Activated T-cell treated with anti-CD3 and anti-CD28 coated beads, Interleukin-2, amount 50 U/mL, for 24 hours (primary cell): ENCODE measurements around the gene ABLIM3.

Experiments
- DNase-seq: peaks from one replicate; pipeline ENCODE4 v3.0.0-alpha.2; 2020
- H3K27ac Mint-ChIP-seq: 2 replicates; pipeline ENCODE4 v1.8.0; 2020; ENCODE audit warnings: mild to moderate bottlenecking, mixed read lengths
- H3K27me3 Mint-ChIP-seq: 2 replicates; pipeline ENCODE4 v1.8.0; 2020; ENCODE audit warnings: mixed read lengths
- H3K36me3 Mint-ChIP-seq: 2 replicates; pipeline ENCODE4 v1.8.0; 2020; ENCODE audit warnings: low read depth, mixed read lengths
- H3K4me1 Mint-ChIP-seq: 2 replicates; pipeline ENCODE4 v1.8.0; 2020; ENCODE audit warnings: low read depth, mixed read lengths
- H3K4me3 Mint-ChIP-seq: 2 replicates; pipeline ENCODE4 v1.8.0; 2020; ENCODE audit warnings: mild to moderate bottlenecking, moderate library complexity, mixed read lengths
- H3K9me3 Mint-ChIP-seq: 2 replicates; pipeline ENCODE4 v1.8.0; 2020; ENCODE audit warnings: mixed read lengths

The ABLIM3 gene

DNA sequence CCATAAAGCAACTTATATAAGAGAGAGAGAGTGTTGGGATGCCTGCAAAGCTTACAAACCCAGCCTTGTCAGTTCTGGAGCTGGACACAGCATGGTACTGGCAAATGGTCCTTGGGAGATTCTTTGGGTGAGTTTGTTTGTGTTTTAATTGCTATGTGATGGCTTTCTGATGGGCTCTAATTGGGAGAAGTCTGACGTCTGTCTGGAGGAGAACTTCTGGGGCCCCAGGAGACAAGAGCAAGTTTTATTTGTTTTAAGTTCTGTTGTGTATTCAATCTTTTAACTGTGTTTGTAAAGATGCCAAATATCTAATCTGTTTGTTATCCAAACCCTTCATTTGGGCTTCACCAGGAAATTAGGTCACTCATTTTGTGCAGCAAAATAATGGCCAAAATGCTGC, 80.0 kb downstream of the ABLIM3 start:
- no peaks in the 10 kb centered on the region for H3K4me1 Mint-ChIP-seq
- no peaks in the 10 kb centered on the region for H3K36me3 Mint-ChIP-seq
- no peaks in the 10 kb centered on the region for H3K27me3 Mint-ChIP-seq
- H3K4me3 Mint-ChIP-seq = no peak overlapping the region
- no peak overlapping the region for H3K27ac Mint-ChIP-seq
- DNase-seq = no peak
- H3K9me3 Mint-ChIP-seq = no peaks in the 10 kb centered on the region

DNA sequence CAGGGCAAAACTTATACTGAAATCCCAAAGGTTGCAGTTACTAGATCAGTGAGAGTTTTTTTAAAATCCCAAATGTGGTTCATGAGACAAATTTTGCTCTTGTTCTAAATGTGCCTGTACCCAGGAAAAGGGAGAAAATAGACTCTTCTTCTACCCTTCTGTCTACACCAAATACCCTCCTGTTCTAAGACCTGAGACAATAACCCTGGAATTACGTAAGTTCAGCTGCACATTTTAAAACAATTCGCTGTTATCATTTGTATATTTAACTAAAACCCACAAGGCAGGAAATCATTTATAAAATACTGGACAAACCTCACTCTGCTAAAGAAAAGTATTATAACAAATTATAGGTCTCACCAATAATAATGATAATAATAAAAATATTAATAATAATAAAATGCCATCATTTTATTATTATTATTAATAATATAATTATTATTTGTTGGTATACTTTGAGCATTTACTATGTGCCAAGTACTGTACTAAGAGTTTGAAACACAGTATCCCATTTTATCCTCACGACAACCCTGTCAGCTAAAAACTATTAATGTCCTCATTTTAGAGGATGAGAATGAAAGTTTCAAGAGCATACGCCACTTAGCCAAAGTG, 80.5 kb downstream of the ABLIM3 start:
- no peak for DNase-seq
- no peaks in the 10 kb centered on the region for H3K9me3 Mint-ChIP-seq
- no peak overlapping the region for H3K27ac Mint-ChIP-seq
- H3K4me3 Mint-ChIP-seq = no peak overlapping the region
- H3K36me3 Mint-ChIP-seq = no peaks in the 10 kb centered on the region
- H3K4me1 Mint-ChIP-seq = no peaks in the 10 kb centered on the region
- H3K27me3 Mint-ChIP-seq = no peaks in the 10 kb centered on the region

DNA sequence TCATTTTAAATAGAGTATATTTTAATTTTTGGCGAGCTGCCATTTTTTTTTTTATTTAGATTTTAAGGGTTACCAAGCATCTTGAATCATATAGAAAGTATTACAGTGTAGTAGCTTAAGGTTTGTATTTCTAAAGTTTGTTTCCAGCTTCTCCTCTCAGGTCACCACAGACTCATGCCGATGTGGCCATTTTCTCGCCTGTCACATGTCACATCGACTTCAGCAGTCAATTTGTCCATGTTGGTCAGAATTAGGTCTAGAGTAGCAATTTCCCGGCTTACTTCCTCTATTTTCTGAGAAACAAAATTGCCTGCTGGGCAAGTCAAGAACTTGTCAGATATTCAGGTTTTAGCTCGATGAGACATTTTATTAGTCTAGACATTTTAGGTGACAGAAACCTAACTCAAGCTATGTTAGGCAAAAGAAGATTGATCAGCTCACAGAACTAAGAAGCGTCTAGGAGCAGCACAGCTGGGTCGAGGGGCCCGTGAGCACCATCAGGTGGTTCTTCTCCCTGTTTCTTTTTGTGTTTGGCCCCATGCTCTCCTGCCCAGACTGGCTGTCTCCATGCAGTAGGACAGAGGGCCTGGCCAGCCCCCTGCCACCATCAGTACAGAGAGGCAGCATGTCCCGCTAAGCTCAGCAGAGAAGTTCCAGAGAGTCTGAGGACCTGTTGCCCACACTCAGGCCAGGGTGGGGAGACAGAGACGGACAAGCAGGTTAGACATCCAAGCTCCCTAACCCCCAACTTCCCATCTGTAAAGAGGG, 82.0 kb downstream of the ABLIM3 start:
- Mint-ChIP-seq H3K27ac (no peak overlapping the region), H3K27me3 (no peaks in the 10 kb centered on the region), H3K36me3 (no peaks in the 10 kb centered on the region), H3K4me1 (peaks cover 10% of the 10 kb centered on the region), H3K4me3 (no peak overlapping the region), H3K9me3 (no peaks in the 10 kb centered on the region)
- DNase-seq = no peak

DNA sequence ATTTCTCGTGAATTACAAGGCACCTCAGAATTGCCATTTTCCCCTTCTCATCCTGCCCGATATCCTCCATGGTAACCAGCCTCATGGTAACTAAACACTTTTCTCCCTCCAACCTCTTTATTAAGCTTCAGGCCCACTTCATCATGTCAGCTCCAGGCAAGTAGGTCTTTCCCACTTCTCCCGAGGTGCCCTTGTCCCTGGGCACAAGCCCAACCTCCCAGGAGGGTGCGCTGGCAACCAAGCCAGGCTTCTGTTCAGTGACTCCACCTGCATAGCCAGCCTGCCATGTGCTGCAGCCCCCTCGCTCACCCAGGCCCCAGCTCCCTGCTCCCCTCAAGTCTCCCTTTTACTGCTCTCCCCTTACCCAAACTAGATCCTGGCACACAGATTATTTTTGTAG, 83.0 kb downstream of the ABLIM3 start:
- no peak overlapping the region for H3K27ac Mint-ChIP-seq
- H3K27me3 Mint-ChIP-seq = no peaks in the 10 kb centered on the region
- no peaks in the 10 kb centered on the region for H3K36me3 Mint-ChIP-seq
- DNase-seq = no peak
- H3K4me1 Mint-ChIP-seq = peaks cover 10% of the 10 kb centered on the region
- H3K4me3 Mint-ChIP-seq = no peak overlapping the region
- H3K9me3 Mint-ChIP-seq = no peaks in the 10 kb centered on the region

DNA sequence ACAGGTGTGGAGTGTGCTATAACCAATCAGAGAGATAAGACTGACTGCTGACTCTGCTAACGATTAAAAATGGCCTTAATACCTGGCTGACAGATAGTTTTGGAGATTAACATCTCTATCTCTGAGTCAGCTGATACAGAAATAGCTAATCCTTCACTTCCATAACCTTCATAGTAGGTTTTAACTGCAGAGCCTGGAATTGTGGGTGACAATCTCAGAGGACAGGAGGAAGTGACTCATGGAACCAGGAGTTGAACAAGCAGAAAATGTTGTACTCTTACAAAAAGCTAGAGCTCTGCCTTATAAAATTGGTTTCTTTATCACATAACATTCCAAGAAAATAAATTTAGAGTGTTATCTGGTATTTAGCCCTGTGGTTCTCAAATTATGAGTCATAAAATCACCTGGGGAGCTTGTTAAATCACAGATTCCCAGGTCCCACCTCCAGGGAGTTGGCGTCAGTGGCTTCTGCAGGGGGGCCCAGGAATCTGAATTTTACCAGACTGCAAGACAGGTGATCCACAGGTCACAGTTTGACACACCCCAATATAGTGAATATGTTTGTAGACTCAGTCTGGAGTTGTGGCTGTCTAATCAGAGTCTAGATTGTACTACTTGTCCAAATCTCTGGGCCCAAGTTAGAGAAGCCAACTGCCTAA, 86.0 kb downstream of the ABLIM3 start:
- no peak overlapping the region for H3K27ac Mint-ChIP-seq
- H3K9me3 Mint-ChIP-seq = no peaks in the 10 kb centered on the region
- no peaks in the 10 kb centered on the region for H3K27me3 Mint-ChIP-seq
- no peak overlapping the region for H3K4me3 Mint-ChIP-seq
- DNase-seq = no peak
- peaks cover 10% of the 10 kb centered on the region for H3K4me1 Mint-ChIP-seq
- no peaks in the 10 kb centered on the region for H3K36me3 Mint-ChIP-seq

DNA sequence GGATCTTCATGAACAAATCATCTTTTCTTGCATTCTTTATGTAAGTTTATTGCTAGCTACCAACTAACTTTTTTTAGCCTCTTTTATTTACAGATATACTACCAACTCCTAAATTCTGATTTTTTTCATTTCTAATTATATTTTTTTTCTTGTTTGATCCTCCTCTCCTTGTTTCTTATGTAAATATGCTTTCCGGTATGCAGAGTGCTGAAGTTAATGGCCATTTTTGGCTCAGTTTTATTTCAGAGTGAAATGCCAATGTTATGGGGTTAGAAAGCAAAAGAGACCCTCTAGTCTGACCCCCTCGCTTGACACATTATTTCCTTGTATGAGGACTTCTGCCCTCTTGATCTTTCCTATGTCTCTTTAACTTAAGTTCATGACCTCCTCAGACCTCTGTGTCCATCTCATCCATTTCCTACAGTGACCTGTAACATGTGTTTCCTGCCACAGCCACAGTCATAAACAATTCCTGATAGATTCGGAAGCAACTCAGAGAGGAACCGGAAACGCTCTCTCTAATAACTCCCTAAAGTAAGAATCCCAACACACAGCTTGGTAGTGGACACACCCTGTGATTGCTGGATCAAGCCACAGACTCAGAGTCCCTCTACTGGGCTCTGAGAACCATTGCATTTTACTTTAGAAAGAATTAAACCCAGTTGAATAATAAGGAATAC, 87.5 kb downstream of the ABLIM3 start:
- H3K4me1 Mint-ChIP-seq = peaks cover 10% of the 10 kb centered on the region
- H3K4me3 Mint-ChIP-seq = no peak overlapping the region
- no peak overlapping the region for H3K27ac Mint-ChIP-seq
- no peaks in the 10 kb centered on the region for H3K36me3 Mint-ChIP-seq
- no peaks in the 10 kb centered on the region for H3K9me3 Mint-ChIP-seq
- no peak for DNase-seq
- H3K27me3 Mint-ChIP-seq = no peaks in the 10 kb centered on the region

DNA sequence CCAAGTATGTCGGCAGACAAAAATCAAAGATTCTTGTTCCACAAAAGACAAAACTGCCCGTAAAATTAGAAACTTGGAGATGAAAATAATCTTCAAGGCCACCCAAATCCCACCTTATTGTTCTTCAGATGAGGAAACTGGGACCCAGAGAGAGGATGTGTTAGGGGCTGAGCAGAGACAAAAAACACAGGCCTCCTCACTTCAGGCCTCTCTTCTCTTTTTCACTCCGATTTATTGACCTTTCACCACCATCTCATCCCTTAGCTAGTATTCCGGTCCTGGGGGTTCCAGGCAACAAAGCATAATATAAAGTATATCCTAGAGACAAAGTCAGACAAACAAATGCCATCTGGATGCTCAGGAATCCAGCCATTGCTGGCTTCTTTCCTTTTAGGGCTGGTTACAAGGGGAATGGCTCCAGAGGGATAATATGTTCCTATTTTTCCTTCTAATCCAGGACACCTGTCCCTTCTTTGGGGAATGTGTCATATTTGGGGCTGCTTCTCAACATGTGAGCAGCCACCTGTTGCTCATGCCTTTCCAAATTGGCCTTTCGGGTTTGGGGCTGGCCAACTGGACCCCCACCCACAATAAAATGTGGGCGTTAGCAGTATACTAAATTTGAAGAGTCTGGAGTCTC, 88.1 kb downstream of the ABLIM3 start:
- Mint-ChIP-seq H3K4me3 (no peak overlapping the region), H3K27ac (no peak overlapping the region), H3K36me3 (no peaks in the 10 kb centered on the region)

DNA sequence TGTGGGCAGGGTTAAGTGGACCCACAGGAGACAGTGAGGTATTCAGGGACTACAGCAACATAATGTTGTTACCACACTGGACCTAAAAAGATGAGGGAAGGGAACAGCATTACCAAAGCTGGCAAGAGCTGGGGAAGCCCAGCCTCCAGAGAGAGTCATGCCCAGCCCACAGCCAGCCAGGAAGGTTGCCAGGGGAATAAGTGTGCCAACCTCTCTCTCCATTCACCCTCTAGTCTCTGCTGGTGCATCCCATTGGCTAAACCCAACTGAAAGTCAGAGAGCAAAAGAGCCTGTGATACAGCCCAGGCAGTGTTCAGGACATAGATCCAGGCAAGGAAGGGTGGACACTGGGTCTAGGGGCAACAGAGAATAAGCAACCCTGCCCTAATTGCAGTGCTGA, 94.5 kb downstream of the ABLIM3 start:
- H3K27me3 Mint-ChIP-seq = no peaks in the 10 kb centered on the region
- no peak overlapping the region for H3K4me3 Mint-ChIP-seq
- peaks cover 4% of the 10 kb centered on the region for H3K36me3 Mint-ChIP-seq
- no peak overlapping the region for H3K27ac Mint-ChIP-seq
- peaks cover 9% of the 10 kb centered on the region for H3K9me3 Mint-ChIP-seq
- no peak for DNase-seq
- H3K4me1 Mint-ChIP-seq = peaks cover 21% of the 10 kb centered on the region

More for the DNA sequence above, 88.1 kb downstream of the ABLIM3 start:
- no peaks in the 10 kb centered on the region for H3K9me3 Mint-ChIP-seq
- no peaks in the 10 kb centered on the region for H3K27me3 Mint-ChIP-seq
- DNase-seq = no peak
- H3K4me1 Mint-ChIP-seq = peaks cover 10% of the 10 kb centered on the region

DNA sequence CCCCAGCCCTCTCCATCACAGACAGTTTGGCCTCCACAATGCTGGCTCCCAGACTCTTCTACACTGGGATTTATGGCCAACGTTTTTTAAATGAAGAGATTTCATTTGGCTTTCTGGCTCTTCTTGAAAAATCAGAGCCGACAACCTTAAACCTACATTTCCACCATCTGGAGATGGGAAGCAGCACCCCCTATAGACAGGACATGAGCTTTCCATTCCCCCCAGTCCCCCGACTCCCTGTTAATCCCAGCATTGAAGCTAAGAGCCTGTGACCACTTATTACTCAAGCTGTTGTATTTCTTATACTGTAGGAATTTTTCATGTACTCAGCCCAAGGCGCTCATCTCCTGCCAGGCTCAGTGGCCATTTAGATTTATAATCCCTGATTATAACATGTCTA, 96.4 kb downstream of the ABLIM3 start:
- Mint-ChIP-seq H3K9me3 (peaks cover 9% of the 10 kb centered on the region), H3K4me1 (peaks cover 37% of the 10 kb centered on the region), H3K36me3 (peaks cover 4% of the 10 kb centered on the region), H3K27me3 (no peaks in the 10 kb centered on the region), H3K27ac (no peak overlapping the region), H3K4me3 (no peak overlapping the region)
- DNase-seq = no peak

DNA sequence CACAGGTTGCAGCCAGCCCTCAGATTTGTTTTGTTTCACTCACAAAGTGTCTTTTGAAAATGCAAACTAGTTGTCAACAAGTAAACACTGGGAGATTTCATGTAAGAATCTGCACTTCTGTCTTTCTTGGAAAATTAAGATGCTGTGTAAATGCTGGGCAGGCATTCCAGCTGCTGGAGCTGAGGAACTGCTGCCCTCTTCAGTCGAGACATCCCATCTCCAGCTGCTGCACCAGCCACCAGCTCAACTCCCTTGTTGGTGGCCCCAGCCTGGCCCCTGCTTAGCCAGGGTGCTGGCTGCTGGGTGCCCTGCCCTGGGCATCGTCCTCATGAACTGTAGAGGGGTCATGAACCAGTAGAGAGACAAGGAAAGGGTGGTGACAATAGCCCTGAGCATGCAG, 97.2 kb downstream of the ABLIM3 start:
- no peaks in the 10 kb centered on the region for H3K27me3 Mint-ChIP-seq

DNA sequence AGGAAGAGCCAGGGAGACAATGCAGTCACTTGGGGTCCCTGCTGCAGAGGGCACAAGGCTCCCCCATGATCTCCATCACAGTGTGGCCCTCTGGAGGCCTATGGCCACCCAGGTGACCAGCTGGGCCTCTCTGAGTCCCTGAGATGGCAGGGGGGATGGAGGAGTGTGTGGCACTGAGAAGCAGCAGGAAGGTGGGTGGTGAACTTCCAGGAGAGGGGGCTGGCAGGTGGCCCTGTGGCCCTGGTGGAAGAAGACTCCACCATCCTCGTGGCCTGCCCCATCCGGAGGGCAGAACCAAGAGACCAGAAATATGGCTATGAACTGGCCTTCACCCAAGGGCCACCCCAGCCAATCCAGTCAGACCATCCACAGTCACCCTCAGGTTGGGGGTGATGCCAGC, 98.6 kb downstream of the ABLIM3 start:
- Mint-ChIP-seq H3K36me3 (peaks cover 4% of the 10 kb centered on the region), H3K4me3 (no peak overlapping the region), H3K27ac (peak overlapping the region; percentile 93), H3K4me1 (peaks cover 44% of the 10 kb centered on the region), H3K9me3 (peaks cover 9% of the 10 kb centered on the region), H3K27me3 (no peaks in the 10 kb centered on the region)
- peak; percentile 56 for DNase-seq

More for the DNA sequence above, 97.2 kb downstream of the ABLIM3 start:
- H3K9me3 Mint-ChIP-seq = peaks cover 9% of the 10 kb centered on the region
- no peak for DNase-seq
- H3K36me3 Mint-ChIP-seq = peaks cover 4% of the 10 kb centered on the region
- peaks cover 44% of the 10 kb centered on the region for H3K4me1 Mint-ChIP-seq
- H3K27ac Mint-ChIP-seq = no peak overlapping the region
- no peak overlapping the region for H3K4me3 Mint-ChIP-seq

DNA sequence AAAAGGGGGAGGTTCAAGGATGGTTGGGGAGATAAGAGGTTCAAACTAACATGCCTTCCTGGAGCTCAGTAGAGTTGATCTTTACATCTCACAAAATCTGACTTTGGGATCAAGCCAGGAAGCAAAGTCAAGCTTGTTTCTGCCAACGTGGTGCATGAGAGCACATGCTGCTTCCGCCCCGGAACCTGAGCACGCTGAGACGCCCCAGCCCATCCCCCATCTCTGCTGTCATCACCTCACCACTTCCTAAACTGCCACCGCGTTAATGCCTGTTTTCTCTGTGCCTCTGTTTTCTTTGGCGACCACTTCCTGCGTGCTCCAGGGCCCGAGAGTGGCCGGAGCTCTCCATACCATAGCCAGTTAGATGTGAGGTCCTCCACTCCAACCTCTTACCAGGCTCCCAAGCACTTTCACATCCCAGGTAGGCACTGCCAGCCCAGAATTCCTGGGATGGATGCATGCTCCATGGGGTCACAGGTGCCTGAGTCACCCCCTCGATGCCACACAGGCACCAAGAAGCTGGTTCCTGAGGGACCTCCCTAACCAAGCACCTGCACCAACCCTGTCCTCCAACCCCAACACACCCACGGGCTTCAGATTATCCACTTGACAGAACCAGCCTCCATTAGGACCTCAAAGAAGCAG, 99.2 kb downstream of the ABLIM3 start:
- Mint-ChIP-seq H3K9me3 (peaks cover 9% of the 10 kb centered on the region), H3K27me3 (no peaks in the 10 kb centered on the region), H3K4me3 (no peak overlapping the region), H3K36me3 (peaks cover 4% of the 10 kb centered on the region), H3K27ac (peak overlapping the region; percentile 93), H3K4me1 (peaks cover 44% of the 10 kb centered on the region)
- DNase-seq = peak; percentile 81

DNA sequence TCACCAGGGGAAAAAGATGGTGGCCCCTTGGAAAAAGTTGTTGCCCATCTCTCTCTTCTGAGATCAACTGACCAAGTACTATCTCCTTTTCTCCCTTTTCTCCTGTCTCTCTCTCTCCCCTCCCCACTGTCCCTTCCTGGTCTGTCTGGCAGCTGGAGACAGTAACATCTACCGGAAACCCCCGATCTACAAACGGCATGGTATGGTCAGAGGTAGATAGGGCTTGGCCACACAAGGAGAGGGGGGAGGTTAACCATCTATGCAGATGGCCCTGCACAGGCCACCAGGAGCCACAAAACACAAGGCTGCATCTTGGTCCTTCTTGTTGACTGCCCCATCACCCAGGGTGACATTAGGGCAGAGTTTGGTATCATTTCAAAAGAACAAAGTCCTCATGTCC, 101.0 kb downstream of the ABLIM3 start:
- Mint-ChIP-seq H3K9me3 (peaks cover 13% of the 10 kb centered on the region), H3K4me3 (no peak overlapping the region), H3K36me3 (peaks cover 4% of the 10 kb centered on the region), H3K27ac (no peak overlapping the region), H3K4me1 (peaks cover 45% of the 10 kb centered on the region), H3K27me3 (no peaks in the 10 kb centered on the region)
- DNase-seq = no peak

DNA sequence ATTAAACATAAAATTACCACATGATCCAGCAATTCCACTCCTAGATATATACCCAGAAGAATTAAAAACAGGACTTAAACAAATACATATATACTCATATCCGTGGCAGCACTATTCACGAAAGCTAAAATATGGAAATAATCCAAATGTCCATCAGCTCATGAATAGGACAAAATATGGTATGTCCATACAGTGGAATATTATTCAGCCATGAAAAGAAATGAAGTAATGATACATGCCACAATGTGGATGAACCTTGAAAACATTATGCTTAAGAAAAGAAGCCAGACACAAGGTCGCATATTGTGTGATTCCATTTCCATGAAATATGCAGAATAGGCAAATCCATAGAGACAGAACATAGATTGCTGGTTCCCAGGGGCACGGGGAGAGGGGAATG, 105.6 kb downstream of the ABLIM3 start:
- H3K36me3 Mint-ChIP-seq = no peaks in the 10 kb centered on the region
- H3K4me1 Mint-ChIP-seq = peaks cover 14% of the 10 kb centered on the region

More for the DNA sequence above, 105.6 kb downstream of the ABLIM3 start:
- Mint-ChIP-seq H3K27me3 (no peaks in the 10 kb centered on the region), H3K9me3 (peaks cover 5% of the 10 kb centered on the region), H3K4me3 (no peak overlapping the region), H3K27ac (no peak overlapping the region)
- no peak for DNase-seq
